Pancreas (tissue), 10 donors: Measurements from ENCODE around the gene PSENEN. TPM values are rescaled to one million over a fixed set of nuclear protein-coding genes. Genes with fewer than 3 reads are reported as not detected.

Source experiments
- ATAC-seq, 4 donors: fragments of 200-7000 bp; cut with Tn5 transposase; one replicate each; pipeline versions ENCODE4 v1.8.0 to v1.9.1; 2020; ENCODE audit warnings: mild to moderate bottlenecking in 4 of 4, moderate library complexity in 4 of 4
- DNase-seq, 6 donors: peaks; one replicate each; pipeline ENCODE4 v3.0.0-alpha.2; 2020
- FAIRE-seq: peaks from 2 replicates; lab custom pipeline; 2012; peaks lifted over from hg19 to GRCh38; lab: Jason Lieb, UNC
- H3K27ac ChIP-seq, 4 donors: fragments of 200-600 bp; sonication (generic); 1 replicate in 3 of 4; 2 replicates in 1 of 4; pipeline versions ENCODE4 v1.5.0 to v1.8.0; 2020
- H3K27me3 ChIP-seq, 4 donors: fragments of 200-600 bp; one replicate each; pipeline ENCODE4 v1.8.0; 2021
- H3K36me3 ChIP-seq, 3 donors: fragments of 200-600 bp; sonication (generic) in 1 of 3; one replicate each; pipeline versions ENCODE4 v1.5.0 to v1.8.0; 2020 to 2021
- H3K4me1 ChIP-seq, 3 donors: fragments of 200-600 bp; one replicate each; pipeline ENCODE4 v1.8.0; 2021
- H3K4me3 ChIP-seq, 4 donors: fragments of 200-600 bp; sonication (generic) in 2 of 4; one replicate each; pipeline versions ENCODE4 v1.5.0 to v1.8.0; 2020 to 2021
- H3K9me3 ChIP-seq, 4 donors: fragments of 200-600 bp; one replicate each; pipeline ENCODE4 v1.8.0; 2021
- WGBS, 2 donors: extraction: QIAGEN DNeasy Blood & Tissue Kit; methylation state at CpG; one replicate each; pipeline ENCODE4 v1.1.7; 2013; 5-methylcytosine and 5-hydroxymethylcytosine counted together
- intact Hi-C, 3 donors: fragments of 100-400 bp; cut with DNase I; formaldehyde crosslinking; loops; one replicate each; pipeline versions ENCODE4 v1.11.1 to v1.14.2; 2022
- polyA plus RNA-seq, 2 donors: library from polyadenylated mRNA; stranded (reverse); fragments of 200-250 nt; gene quantifications; one replicate each; pipeline ENCODE4 v1.2.3, GENCODE V29; 2013
- total RNA-seq, 6 donors: library from RNA; stranded (reverse); fragmentation: NEBNext Ultra II Directional in 4 of 6; extraction: Animal tissue kit (Norgen Biotek cat#: 25700) in 4 of 6; gene quantifications; one replicate each; pipeline versions ENCODE4 v1.2.1 to v1.2.4, GENCODE V29; 2021 to 2023
- TF ChIP-seq, protein P1 (sequence below), 4 donors: fragments of 200-600 bp; sonication (generic) in 3 of 4; IDR thresholded peaks; one replicate each; pipeline versions ENCODE4 v1.5.0 to v1.8.0; 2021; ENCODE audit warnings: antibody characterized with exemption in 4 of 4
- donor health status: healthy with polysubstance abuse.
- donor health status: DM: no; HTN: no; CAD: no; lungs with moderate emphysema.
- donor health status: DM: no; HTN: no; CAD: no.
- donor health status: control.
- donor health status: control.
- donor health status: Bipolar disorder and iron deficiency.
- donor health status: DM: yes; HTN: yes; CAD: no.
- donor health status: DM: no; HTN: no; CAD: no.
- donor health status: DM: no; HTN: no; CAD: no.
- donor health status: DM: yes; HTN: yes; CAD: no.

Gene PSENEN
- total and polyA plus RNA-seq, 8 donors, result 26.7 to 64.6 (median 36.3) TPM

GRCh38 chr19:35743640-35744429, 1.6 kb upstream of the PSENEN start:
- Histone ChIP-seq H3K9me3 (no peaks in the 10 kb centered on the region), H3K27me3 (no peaks in the 10 kb centered on the region), H3K36me3 (no peaks in the 10 kb centered on the region), H3K27ac (no peak overlapping the region), H3K4me1 (peaks cover 7 to 16% (median 10%) of the 10 kb centered on the region in 3 donors), H3K4me3 (peak overlapping the region in 1 of 4 donors; percentile 85)
- ATAC-seq (no peak), FAIRE-seq (no peak), DNase-seq (peak in 2 of 6 donors; percentile 42 to 43)
- WGBS, 2 donors, result 84 to 87% methylated on average over 19 of the region's 19 CpGs
- TF ChIP-seq, protein P1, sequence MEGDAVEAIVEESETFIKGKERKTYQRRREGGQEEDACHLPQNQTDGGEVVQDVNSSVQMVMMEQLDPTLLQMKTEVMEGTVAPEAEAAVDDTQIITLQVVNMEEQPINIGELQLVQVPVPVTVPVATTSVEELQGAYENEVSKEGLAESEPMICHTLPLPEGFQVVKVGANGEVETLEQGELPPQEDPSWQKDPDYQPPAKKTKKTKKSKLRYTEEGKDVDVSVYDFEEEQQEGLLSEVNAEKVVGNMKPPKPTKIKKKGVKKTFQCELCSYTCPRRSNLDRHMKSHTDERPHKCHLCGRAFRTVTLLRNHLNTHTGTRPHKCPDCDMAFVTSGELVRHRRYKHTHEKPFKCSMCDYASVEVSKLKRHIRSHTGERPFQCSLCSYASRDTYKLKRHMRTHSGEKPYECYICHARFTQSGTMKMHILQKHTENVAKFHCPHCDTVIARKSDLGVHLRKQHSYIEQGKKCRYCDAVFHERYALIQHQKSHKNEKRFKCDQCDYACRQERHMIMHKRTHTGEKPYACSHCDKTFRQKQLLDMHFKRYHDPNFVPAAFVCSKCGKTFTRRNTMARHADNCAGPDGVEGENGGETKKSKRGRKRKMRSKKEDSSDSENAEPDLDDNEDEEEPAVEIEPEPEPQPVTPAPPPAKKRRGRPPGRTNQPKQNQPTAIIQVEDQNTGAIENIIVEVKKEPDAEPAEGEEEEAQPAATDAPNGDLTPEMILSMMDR (IDR thresholded peaks at IDR 0.05), result no peak
- intact Hi-C loops, result no loop called here

- Histone ChIP-seq H3K4me3 (peak overlapping the region; percentile 81 to 99 (median 83)), H3K27ac (peak overlapping the region; percentile 100), H3K4me1 (peaks cover 7 to 25% (median 10%) of the 10 kb centered on the region in 3 donors), H3K27me3 (no peaks in the 10 kb centered on the region), H3K36me3 (no peaks in the 10 kb centered on the region), H3K9me3 (no peaks in the 10 kb centered on the region)
- FAIRE-seq (no peak), DNase-seq (peak; percentile 87 to 97 (median 95)), ATAC-seq (peak; percentile 70 to 82 (median 72))
- TF ChIP-seq, protein P1 (IDR thresholded peaks at IDR 0.05), result no peak
- intact Hi-C loops, result no loop called here
- 8 to 9% methylated on average over 41 of the region's 41 CpGs for WGBS, 2 donors
These were observed 772 bp upstream of the PSENEN start for GRCh38 chr19:35744430-35745327.

DNA sequence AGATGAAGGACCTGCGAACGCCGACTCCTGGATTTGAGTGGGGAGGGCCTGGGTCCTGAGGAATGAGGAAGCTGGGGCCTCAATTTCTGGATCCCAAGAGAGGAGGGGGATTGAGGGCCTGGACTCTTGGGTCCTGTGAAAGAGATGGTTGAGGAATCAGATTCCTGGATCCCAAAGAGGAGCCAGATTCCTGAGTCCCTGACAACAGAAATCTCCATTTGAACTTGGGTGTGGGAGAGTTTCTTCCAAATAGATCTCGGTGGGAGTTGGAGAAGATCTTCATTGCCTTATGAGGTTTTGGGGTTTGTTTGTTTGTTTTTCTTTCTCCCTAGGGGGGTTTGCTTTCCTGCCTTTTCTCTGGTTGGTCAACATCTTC, 624 bp downstream of the PSENEN start:
- FAIRE-seq, result no peak
- 0 to 16% methylated on average over 4 of the region's 4 CpGs for WGBS, 2 donors
- no peak for DNase-seq
- ATAC-seq, result no peak
- H3K9me3 ChIP-seq, result no peaks in the 10 kb centered on the region
- no peaks in the 10 kb centered on the region for H3K36me3 ChIP-seq
- peak overlapping the region in 3 of 4 donors; percentile 100 for H3K27ac ChIP-seq
- H3K4me1 ChIP-seq, result peaks cover 6 to 25% (median 7%) of the 10 kb centered on the region in 3 donors
- H3K27me3 ChIP-seq, result no peaks in the 10 kb centered on the region
- TF ChIP-seq, protein P1 (IDR thresholded peaks at IDR 0.05), result no peak
- peak overlapping the region; percentile 81 to 99 (median 83) for H3K4me3 ChIP-seq
- intact Hi-C loops, result no loop called here

GRCh38 chr19:35746531-35746930, 1.1 kb downstream of the PSENEN start:
- TF ChIP-seq, protein P1 (IDR thresholded peaks at IDR 0.05), result no peak
- no peaks in the 10 kb centered on the region for H3K9me3 ChIP-seq
- no peak for DNase-seq
- H3K4me1 ChIP-seq, result peaks cover 6 to 25% (median 7%) of the 10 kb centered on the region in 3 donors
- peak overlapping the region in 1 of 4 donors; percentile 85 for H3K4me3 ChIP-seq
- H3K27me3 ChIP-seq, result no peaks in the 10 kb centered on the region
- no peaks in the 10 kb centered on the region for H3K36me3 ChIP-seq
- no peak for ATAC-seq
- intact Hi-C loops, result no loop called here
- no peak for FAIRE-seq
- no peak overlapping the region for H3K27ac ChIP-seq
- WGBS, 2 donors, result 72 to 92% methylated on average over 5 of the region's 5 CpGs
